ENCODE results near the gene MED22. TPM values are rescaled to one million over a fixed set of nuclear protein-coding genes. Genes with fewer than 3 reads are reported as not detected.
A peak's percentile ranks its signal among the peaks of the same experiment; 100 is the strongest.
"Not testable (repeated sequence)": the region's sequence is repeated elsewhere in the genome, so short reads cannot be mapped to it uniquely, and the experiment has no call there.

Gene MED22
- polyA plus RNA-seq, 10 donors: 18.3 to 24.6 (median 21.5) TPM

- DNase-seq: no peak
Observed at GRCh38 chr9:133307301-133307700, 40.6 kb downstream of the MED22 start.

GRCh38 chr9:133306242-133307204, 41.4 kb downstream of the MED22 start:
- peak; percentile 4 to 67 (median 36) for DNase-seq

GRCh38 chr9:133305731-133306130, 42.2 kb downstream of the MED22 start:
- no peak for DNase-seq

- no peak for DNase-seq
Observed at GRCh38 chr9:133304477-133305377, 43.2 kb downstream of the MED22 start.

GRCh38 chr9:133304158-133304470, 43.8 kb downstream of the MED22 start:
- no peak for DNase-seq

GRCh38 chr9:133303266-133304157, 44.4 kb downstream of the MED22 start:
- DNase-seq: no peak

- DNase-seq: no peak
Observed at GRCh38 chr9:133301253-133302230, 46.4 kb downstream of the MED22 start.

GRCh38 chr9:133299996-133300395, 47.9 kb downstream of the MED22 start:
- DNase-seq: not testable (repeated sequence)

GRCh38 chr9:133294257-133294656, 53.7 kb downstream of the MED22 start:
- DNase-seq: no peak

GRCh38 chr9:133290751-133291302, 57.1 kb downstream of the MED22 start:
- DNase-seq: no peak

Other genes with a start within 250 kb of the MED22 start
- 10 to 100 TPM; 39.8 to 59.2 (median 47.4) TPM for gene RALGDS, start 226.9 kb downstream of the MED22 start, polyA plus RNA-seq (ENCODE audit: insufficient read length in 10 of 10)
- gene GBGT1, start 184.2 kb downstream of the MED22 start, polyA plus RNA-seq (ENCODE audit: insufficient read length in 10 of 10): 1 to 10 TPM; 2.5 to 5.9 (median 3.9) TPM
- not detected for gene OBP2B, start 138.9 kb downstream of the MED22 start, polyA plus RNA-seq (ENCODE audit: insufficient read length in 10 of 10)
- 1 to 10 TPM in 8 of 10 donors, under 1 TPM in 2; 0.31 to 4.5 (median 1.9) TPM for gene ABO, start 72.9 kb downstream of the MED22 start, polyA plus RNA-seq (ENCODE audit: insufficient read length in 10 of 10)
- 10 to 100 TPM; 15.9 to 25.7 (median 19.3) TPM for gene SURF6, start 11.9 kb downstream of the MED22 start, polyA plus RNA-seq (ENCODE audit: insufficient read length in 10 of 10)
- gene RPL7A, start 87 bp upstream of the MED22 start, polyA plus RNA-seq (ENCODE audit: insufficient read length in 10 of 10): 1,000 to 10,000 TPM; 1,848 to 2,831 (median 2,454) TPM
- 10 to 100 TPM; 22.7 to 37.5 (median 29.5) TPM for gene SURF1, start 8.4 kb upstream of the MED22 start, polyA plus RNA-seq (ENCODE audit: insufficient read length in 10 of 10)
- 10 to 100 TPM in 7 of 10 donors, 1 to 10 TPM in 3; 7.5 to 15.1 (median 12.1) TPM for gene SURF2, start 8.4 kb upstream of the MED22 start, polyA plus RNA-seq (ENCODE audit: insufficient read length in 10 of 10)
- 100 to 1,000 TPM in 8 of 10 donors, 10 to 100 TPM in 2; 93.7 to 145 (median 104) TPM for gene SURF4, start 27.9 kb upstream of the MED22 start, polyA plus RNA-seq (ENCODE audit: insufficient read length in 10 of 10)
- 1 to 10 TPM in 7 of 10 donors, under 1 TPM in 3; 0.87 to 2.1 (median 1.6) TPM for gene STKLD1, start 28.2 kb upstream of the MED22 start, polyA plus RNA-seq (ENCODE audit: insufficient read length in 10 of 10)
- 10 to 100 TPM; 27.8 to 35.3 (median 32.1) TPM for gene REXO4, start 69.9 kb upstream of the MED22 start, polyA plus RNA-seq (ENCODE audit: insufficient read length in 10 of 10)
- 1 to 10 TPM; 3.8 to 8.6 (median 5.9) TPM for gene ADAMTS13, start 74.2 kb upstream of the MED22 start, polyA plus RNA-seq (ENCODE audit: insufficient read length in 10 of 10)
- gene CACFD1, start 111.8 kb upstream of the MED22 start, polyA plus RNA-seq (ENCODE audit: insufficient read length in 10 of 10): 10 to 100 TPM; 10.5 to 17.7 (median 13.8) TPM
- gene SLC2A6, start 131.0 kb upstream of the MED22 start, polyA plus RNA-seq (ENCODE audit: insufficient read length in 10 of 10): 1 to 10 TPM in 5 of 10 donors, under 1 TPM in 5; 0.76 to 1.5 (median 1.00) TPM
- gene MYMK, start 176.8 kb upstream of the MED22 start, polyA plus RNA-seq (ENCODE audit: insufficient read length in 10 of 10): 10 to 100 TPM; 39.8 to 75.9 (median 49.5) TPM
- 1 to 10 TPM; 1.7 to 6.9 (median 3.5) TPM for gene ADAMTSL2, start 186.6 kb upstream of the MED22 start, polyA plus RNA-seq (ENCODE audit: insufficient read length in 10 of 10)

All from muscle of back (tissue), 11 donors.